Measurements from ENCODE around the gene MCC.

MCC gene

DNA sequence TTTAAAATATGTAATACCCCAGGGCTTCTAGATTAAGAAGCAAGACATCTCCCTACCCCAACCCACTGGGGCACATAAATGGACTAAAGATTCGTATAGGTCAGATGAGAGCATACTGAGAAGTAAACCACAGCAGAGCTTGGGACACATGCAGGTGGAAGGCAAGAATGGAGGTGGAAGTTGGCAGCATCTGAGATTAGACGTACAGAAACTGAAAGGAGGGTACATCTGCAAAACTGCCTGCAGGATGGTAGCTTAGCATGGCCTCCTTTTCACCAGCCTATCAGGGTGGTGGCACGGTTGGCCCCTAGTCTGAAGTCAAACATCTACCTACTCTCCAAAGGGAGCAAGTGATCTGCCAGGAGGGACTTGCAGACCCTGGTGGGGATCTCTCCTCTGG is 235.2 kb downstream of the MCC start:
- DNase-seq (ENCODE audit: low read depth in 3 of 3, low spot score in 1 of 3), result no peak

DNA sequence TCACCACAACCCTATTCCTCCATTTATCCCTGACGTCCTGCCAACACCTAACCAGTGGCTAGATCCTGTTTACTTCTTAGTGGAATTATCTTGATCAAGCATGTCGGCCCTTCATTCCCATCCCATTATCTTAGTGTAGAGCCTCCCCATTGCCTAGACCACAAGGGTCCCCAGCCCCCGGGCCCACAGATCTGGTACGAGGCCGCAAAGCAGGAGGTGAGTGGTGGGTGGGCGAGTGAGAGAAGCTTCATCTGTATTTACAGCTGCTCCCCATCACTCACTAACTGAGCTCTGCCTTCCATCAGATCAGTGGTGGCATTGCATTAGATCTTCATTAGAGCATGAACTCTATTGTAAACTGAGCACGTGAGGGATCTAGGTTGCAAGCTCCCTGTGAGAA is 236.2 kb downstream of the MCC start:
- DNase-seq (ENCODE audit: low read depth in 3 of 3, low spot score in 1 of 3), result no peak

DNA sequence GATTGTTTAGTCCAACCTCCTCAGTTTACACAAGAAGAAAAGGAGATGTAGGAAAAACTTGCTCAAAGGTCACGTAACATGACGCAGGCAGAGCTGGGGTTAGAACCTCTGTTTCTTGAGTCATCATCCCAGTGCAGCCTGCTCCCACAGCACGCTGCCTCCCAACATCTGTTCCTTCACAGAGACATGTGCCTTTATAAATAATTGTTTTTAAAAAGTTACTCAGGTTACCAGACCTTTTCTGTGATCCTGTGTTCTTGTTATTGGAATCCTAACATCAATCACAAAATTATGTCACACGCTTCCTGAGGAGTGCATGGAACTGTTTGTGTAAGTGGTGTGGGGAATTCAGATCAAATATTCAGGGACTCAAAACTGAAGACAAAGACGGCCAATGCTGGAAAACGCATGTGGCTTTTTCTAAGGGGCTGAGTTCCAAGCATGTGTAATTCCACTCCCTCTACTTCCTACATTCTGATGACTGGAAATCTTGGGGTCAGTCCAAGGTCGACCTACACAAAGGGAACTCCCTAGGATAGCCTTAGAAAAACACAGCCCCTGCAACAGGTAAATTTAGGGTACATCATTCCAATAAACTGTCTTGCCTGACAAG is 237.8 kb downstream of the MCC start:
- no peak for DNase-seq (ENCODE audit: low read depth in 3 of 3, low spot score in 1 of 3)

DNA sequence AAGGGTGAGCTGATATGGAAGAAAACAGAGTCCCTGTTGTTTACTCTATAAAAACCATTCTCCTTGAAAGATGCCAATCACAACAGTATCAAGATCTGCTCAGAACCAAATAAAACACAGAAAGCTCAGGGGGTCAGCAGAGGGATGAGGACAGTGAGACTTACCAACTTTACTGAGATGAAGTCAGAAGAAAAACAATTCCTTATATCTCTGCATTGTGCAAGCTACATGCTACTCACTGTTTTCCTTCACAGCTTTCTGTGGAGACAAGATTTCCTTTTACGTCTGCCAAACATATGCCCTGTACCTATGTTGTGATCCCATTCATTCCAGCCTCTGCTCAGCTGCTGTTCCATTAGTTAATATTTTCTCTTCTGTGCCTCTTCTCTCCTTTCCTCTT is 239.0 kb downstream of the MCC start:
- no peak for DNase-seq (ENCODE audit: low read depth in 3 of 3, low spot score in 1 of 3)

DNA sequence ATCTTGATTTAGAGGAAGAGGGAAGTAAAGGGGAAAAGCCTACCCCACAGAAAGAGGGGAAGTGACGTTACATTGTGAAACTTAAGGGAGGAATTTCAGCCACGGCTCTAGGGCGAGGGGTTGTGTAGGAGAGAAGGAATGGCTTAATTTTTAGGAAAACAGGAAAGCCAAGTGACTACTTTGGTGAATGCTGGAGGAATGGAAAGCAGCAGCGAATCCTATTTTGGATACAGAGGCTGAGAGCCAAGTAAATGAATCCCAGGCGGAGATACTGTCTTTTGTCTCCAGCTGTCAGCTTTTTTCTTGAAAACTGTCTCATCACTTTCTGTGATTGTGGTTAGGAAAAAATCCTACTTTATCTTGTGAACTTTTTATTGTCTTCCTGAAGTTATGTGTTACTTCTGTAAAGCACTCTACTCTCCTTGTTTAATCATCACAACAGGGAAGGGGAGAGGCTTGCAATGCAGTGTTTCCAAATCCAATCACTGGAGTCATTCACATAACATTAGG is 241.8 kb downstream of the MCC start:
- no peak for DNase-seq (ENCODE audit: low read depth in 3 of 3, low spot score in 1 of 3)

DNA sequence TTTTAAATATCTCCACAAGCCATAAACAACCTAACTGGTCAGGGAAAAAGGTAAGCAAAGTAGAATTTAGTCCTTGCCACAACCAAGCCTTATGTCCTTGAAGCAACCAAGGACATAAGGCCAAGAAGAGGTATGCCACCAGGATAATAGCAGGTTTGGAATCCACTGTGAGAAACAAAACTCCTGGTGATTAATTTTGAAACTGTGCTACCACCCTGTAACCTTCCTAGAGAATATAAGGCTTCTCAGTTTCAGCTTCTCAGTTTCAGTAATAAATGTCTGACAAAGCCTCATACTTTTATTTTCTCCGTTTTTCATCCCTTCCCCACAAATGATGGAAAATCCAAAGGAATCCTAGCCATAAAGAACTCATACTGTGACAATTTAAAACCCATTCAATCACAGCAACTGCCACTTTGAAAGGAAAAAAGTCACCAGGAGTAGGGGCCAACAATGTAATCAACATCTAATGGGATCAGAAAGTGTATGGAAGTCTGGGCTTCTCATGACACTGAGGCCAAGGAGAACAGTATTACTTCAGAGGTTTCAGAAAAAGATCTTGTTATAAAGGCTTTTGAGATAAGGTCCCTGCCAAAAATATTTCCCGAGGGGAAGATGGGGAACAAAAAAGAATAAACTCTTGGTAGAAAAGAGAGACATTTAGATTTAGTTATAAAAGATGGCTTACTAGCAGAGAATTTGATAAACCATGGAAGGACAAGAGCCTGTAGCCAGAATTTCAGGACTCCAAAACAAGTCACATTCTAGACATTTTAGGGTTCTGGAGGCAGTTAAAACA is 242.6 kb downstream of the MCC start:
- no peak for DNase-seq (ENCODE audit: low read depth in 3 of 3, low spot score in 1 of 3)

DNA sequence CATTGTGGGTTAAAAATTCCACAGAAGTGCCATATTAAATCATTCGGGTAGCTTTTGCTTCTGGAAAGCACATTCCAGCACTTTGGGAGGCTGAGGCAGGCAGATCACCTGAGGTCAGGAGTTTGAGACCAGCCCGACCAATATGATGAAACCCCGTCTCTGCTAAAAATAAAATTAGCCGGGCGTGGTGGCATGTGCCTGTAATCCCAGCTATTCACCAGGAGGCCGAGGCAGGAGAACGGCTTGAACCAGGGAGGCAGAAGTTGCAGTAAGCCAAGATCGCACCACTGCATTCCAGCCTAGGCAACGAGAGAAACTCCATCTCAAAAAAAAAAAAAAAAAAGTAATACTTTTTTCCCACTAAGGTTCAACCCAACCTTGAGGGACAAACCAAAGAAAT is 243.3 kb downstream of the MCC start:
- DNase-seq (ENCODE audit: low read depth in 3 of 3, low spot score in 1 of 3), result no peak

DNA sequence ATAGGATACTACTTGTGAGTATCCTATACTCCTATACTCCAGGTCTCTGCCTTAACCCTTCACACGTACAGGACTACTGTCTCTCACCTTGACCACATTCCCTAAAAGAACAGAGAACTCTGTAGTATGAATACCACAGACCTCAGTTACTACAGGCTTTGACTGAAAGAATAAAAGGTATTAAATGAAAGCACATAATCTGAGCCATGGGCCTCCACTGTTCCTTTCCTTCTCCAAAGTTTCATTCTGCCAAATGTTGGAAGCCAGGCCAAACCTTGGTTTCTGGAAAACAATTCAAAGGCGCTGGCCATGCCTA is 244.9 kb downstream of the MCC start:
- DNase-seq (ENCODE audit: low read depth in 3 of 3, low spot score in 1 of 3), result no peak

DNA sequence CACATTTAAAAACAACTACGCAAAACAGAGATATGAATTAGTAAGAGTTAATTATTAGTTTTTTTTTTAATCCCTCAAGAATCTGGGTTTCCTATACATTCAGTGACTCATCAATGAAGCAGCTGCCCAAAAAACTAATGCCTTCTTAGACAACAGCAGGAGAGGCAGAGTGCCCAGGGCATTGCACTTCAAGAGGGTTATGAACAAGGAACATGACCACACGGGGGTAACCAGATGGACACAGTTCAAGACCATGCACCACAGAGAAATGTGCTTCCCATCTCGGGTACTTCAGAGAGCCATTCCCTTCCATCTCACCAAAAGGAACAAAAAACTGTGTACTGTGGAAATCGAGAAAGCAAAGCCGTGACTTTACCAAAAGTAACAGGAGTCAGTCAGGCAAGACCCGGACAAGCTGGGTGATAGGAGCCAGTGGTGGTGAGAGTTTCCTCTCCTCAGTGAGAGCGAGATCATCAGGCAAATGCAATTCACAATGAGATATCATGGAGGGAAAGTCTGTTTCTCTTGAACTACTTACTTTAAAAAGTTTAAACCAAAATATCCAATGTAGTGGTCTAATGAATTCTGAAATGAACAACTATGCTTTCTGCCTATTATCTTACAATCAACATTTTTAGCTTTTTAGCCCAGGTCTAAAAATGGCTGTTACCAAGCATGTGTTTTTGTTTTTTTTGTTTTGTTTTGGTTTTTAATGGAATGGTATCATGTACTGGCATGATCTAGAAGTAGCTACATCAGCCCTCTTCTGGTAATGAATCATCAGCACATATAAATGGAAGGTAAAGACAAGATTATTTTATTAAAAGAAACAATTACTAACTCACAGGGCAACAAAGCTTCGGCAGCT is 245.5 kb downstream of the MCC start:
- no peak for DNase-seq (ENCODE audit: low read depth in 3 of 3, low spot score in 1 of 3)

DNA sequence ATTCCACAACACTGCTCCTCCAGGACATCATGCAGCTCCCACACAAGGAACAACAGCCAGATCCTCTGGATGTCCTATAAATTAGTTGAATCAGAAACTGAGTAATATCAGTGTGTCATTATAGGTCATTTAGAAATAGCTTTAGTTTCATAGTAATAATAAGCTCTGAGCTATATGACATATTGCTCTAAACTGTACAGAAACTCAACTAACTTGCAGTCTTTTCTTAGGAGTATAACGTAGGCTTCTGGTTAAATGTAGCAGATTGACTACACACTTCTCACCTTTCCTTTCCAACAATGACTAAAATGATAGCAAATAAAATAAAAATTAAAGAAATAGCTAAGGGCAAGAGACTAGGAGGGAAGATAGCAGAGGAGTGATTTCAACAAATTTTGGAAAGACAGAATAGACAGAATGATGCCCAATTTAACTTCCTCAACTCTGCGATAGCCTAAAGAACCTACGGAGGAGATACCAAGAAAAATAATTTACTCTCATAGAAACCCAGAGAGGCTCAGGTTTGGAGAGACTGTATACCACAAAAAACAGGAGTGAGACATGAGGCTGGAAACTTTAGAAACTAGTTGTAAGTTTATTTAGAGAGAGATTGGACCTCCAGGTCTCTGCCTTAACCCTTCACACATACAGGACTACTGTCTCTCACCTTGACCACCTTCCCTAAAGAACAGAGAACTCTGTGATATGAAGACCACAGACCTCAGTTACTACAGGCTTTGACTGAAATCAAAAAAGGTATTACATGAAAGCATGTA is 247.1 kb downstream of the MCC start:
- no peak for DNase-seq (ENCODE audit: low read depth in 3 of 3, low spot score in 1 of 3)

DNA sequence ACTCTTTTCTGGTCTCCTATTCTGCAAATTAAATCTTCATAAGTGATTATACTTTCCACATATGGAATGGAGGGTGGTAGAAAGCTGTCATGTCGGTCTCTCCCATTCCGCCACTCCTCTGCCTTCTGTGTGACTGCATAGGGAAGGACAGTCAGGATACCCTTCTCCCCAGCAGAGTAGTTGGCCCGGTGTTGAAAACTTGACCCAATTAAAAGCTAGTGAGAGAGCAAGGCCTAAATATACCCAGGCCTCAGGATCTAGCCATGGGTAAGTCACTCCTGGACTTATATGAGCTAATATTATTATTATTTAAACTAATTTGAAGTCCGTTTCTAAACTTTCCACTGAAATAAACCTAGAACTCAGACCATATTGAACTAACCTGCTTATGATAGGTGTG is 248.2 kb downstream of the MCC start:
- no peak for DNase-seq (ENCODE audit: low read depth in 3 of 3, low spot score in 1 of 3)

DNA sequence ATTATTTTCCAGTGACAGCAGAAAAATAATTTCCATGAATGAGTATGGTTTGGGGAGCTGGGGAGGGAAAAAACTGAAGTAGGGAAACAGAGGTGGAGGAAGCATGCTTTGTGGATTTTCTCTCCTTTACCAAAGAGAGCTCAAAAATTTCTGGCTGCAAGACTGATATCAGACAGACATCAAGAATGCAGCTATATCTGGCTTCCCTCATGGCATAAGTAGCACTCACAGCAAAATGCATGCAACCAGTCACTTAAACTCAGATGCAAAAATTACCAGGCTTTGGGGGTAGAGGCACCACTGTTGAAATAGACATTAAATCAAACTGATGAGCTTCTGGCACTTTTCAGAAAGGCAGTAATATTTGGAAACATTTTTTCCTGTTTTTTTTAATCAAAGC is 250.4 kb downstream of the MCC start:
- no peak for DNase-seq (ENCODE audit: low read depth in 3 of 3, low spot score in 1 of 3)

DNA sequence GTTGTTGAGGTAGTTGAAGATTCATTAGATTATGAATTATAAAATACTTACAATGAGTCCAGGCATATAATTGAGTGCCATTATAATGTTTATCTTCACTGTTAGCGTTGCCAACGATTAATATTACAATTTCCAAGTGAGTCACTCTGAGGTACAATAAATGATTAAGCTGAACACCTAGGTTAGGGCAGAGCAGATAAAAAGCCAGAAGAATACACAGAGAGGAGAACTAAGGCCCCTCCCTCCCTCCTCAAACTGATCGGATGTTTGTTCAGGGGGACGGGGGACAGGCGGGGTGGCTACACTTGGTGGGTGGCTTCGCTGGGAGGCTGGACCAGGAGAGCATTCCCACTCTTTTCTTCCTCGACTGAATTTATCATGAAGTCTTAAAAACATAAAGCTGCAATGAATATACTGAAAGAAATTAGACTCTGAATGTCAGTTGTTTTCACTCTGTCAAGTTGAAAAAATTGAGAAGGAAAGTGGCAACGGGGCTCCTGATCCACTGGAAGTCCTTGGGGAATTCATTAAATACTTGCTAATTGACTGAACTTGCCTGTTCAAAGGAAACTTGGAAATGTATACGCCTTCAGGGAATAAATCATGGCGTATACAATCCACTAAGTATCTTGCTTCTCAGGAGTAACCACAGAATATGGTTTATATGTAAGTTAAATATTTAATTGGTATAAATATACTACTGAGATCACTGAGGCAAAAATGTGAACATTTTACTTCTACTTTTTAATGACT is 251.5 kb downstream of the MCC start:
- no peak for DNase-seq (ENCODE audit: low read depth in 3 of 3, low spot score in 1 of 3)

DNA sequence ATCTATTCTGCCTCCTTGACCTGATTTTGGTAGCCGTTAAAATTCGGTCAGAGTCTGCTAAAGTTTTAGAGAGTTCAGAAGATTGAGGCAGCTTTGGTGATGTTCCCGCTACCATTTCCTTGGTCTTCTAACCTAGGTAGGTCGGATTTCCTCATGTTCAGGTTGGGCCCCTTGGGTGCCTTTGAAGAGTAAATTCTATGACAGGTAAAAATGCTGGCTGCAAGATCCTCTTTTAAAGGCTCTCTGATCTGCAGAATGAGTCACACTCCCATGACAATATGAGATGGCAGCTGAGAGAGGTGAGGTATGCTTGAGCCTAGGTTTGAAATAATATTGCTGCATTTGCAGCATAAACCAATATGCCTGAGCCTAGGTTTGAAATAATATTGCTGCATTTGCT is 252.4 kb downstream of the MCC start:
- no peak for DNase-seq (ENCODE audit: low read depth in 3 of 3, low spot score in 1 of 3)

DNA sequence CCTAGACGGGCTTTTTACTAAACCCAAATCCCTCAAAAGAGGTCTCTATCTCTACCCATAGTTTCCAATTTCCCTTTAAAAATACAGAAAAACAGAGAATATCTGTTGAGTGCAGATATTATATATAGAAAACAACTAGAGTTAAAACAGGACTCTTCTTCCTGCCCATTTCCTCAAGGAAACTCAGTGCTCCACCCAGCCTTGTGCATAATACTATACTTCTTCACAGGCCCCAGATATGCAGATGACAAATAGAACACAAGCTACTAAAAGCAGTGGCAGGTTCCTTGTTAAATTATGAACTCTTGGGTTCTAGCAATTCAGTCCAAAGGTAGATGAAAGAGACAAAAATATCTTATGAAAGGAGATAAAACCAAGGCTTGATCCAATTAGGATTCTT is 253.7 kb downstream of the MCC start:
- no peak for DNase-seq (ENCODE audit: low read depth in 3 of 3, low spot score in 1 of 3)

DNA sequence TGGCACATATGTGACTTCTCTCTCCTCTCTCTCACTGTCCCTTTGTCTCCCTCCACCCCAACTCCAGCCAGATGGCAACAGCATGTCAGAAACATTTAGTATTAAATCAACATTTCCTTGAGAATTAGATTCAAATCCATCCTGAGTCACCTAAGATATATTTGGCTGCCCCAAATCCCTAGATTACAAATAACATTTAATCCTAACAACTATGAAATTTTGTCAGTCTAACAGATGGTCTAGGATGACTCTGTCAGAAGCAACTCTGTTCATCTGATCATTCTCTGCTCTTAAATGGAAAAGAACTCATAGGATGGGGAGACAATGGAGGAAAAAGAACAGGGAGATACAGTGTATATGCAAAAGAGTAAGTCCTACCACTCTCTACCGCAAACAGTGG is 254.6 kb downstream of the MCC start:
- no peak for DNase-seq (ENCODE audit: low read depth in 3 of 3, low spot score in 1 of 3)

DNA sequence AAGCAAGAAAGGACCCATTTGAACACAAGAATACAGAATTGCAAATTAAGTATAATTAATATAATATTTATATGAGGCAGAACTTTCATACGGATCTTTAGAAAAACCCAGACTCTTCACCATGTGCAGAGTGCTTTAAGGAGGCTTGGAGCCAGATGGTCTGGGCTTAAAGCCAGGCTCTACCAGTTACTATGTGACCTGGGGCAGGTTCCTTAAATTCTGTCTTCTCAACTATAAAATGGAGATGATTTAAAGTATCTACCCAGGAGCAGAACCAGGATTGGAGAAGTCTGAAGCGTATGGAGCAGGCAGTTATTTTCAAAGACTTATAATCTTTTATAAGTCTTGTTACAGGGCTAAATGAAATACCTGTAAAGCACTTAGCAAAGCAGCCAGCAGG is 255.6 kb downstream of the MCC start:
- DNase-seq (ENCODE audit: low read depth in 3 of 3, low spot score in 1 of 3), result no peak

DNA sequence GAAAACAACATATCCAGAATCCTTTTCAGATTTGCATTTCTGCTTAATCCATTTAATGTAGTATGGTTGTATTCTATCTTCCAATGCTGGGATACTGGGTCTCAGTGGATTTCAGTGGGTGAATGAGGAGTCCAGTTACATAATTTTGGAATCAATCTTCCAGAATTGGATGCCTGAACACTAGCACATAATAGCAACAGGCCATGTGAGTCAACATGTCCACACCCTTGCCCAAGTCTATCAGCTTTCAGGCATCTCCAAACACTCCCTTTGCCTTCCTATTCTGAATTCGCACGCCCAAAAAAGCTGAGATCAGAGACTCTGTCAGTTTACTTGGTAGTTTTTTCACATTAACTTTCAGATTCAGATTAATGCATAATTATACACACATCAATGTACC is 256.0 kb downstream of the MCC start:
- no peak for DNase-seq (ENCODE audit: low read depth in 3 of 3, low spot score in 1 of 3)

DNA sequence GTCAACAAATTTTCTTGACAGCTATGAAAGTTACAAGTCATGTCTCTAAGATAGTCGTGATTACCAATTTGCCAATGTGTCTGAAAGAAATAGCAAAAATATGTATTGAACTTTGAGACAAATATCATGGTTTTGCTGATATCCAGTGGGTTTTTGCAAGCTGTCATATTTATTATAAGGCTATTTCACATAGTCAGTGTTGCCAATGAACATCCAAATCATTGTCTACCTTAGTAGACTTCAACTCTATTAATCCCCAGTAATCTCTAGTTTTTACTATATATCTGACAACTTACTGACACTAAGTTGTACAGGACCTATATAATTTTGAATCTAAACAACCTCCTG is 256.6 kb downstream of the MCC start:
- DNase-seq (ENCODE audit: low read depth in 3 of 3, low spot score in 1 of 3), result no peak

DNA sequence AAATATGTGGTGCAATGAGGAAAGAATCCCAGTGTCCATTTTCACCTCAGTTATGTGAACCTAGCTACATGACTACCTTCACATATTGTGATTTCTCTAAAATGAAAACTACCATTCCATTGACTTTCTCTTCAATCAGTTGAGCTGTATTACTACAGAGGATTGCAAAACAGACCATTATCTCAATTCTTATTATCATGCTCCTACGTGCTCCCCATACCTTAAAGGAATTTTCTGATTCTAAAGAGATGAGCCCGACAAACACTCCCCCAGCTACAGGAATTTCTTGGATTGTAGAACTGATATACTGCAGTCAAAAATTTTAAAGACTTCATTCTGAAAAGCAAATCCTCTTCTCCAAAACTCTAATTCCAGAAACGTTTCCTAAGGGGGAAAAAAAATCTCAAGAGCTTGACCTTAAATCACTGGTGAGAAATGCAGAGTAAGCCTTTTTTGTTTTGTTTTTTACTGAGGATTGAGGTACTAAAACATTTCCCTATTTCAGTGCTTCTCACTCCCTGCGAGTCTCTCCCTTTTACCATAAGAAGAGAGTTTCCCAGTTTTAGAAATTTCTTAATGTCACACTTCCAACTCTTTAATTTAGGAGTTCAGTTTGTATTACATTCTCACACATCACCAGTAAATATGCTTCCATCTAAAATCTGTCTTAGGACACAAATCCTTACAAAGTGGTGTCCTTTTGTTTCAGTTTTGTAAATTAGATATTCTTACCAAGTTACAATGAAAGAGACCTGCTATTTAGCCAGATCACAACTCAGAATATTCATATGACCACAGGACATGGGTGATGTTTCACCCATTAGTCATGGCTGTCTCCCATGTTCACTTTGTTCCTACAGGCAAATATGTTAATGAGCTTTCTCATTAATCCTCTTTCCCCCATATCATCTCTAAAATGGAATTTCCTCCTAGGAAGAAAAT is 257.3 kb downstream of the MCC start:
- DNase-seq (ENCODE audit: low read depth in 3 of 3, low spot score in 1 of 3), result no peak

Measured in stimulated activated CD4-positive, alpha-beta T cell treated with anti-CD3 and anti-CD28 coated beads, TNF-alpha, amount 100 ng/mL, for 1 hour (primary cell).